HTR-8/SVneo (cell line): Measurements from ENCODE around the gene CHST11.
"Not testable (repeated sequence)": the region's sequence is repeated elsewhere in the genome, so short reads cannot be mapped to it uniquely, and the experiment has no call there.

Source experiments
- DNase-seq: peaks from one replicate; pipeline ENCODE4 v3.0.0; 2011; ENCODE audit warnings: low spot score, mixed read lengths; ENCODE audit not compliant: insufficient read length
- FAIRE-seq: peaks from 2 replicates; lab custom pipeline; 2011; peaks lifted over from hg19 to GRCh38; lab: Jason Lieb, UNC

Gene CHST11

DNA sequence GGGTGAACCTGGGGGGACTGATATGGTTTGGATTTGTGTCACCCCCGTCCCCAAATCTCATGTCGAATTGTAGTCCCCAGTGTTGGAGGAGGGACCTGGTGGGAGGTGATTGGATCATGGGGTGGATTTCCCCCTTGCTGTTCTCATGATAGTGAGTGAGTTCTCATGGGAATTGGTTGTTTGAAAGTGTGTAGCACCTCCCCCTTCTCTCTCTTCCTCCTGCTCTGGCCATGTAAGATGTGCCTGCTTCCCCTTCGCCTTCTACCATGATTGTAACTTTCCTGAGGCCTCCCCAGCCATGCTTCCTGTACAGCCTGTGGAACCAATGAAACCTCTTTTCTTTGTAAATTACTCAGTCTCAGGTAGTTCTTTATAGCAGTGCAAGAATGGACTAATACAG lies 156.6 kb downstream of the CHST11 start:
- DNase-seq, FAIRE-seq: not testable (repeated sequence)

GRCh38 chr12:104615048-104615561 lies 158.4 kb downstream of the CHST11 start:
- DNase-seq (no peak), FAIRE-seq (no peak)

DNA sequence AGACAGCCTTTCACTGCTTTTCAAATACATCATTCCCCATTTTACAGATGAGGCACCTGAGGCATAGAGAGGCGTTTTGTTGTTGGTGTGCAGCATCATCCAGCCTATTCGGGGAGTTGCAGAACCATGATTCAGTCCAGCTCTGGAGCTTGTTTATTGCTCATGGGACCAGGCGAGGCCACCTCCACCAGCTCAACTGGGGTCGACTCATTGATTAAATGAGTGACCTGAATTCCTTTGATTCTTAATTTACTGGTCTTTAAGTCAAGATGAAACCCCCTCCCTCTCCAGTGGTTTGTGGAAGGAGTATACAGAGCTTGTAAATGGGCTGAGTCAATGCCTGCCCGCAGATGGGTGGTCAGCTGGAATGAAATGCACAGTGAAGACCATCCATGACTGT lies 161.9 kb downstream of the CHST11 start:
- DNase-seq (no peak), FAIRE-seq (no peak)

GRCh38 chr12:104619305-104619704 lies 162.6 kb downstream of the CHST11 start:
- no peak for DNase-seq
- no peak for FAIRE-seq

GRCh38 chr12:104620837-104621531 lies 164.2 kb downstream of the CHST11 start:
- FAIRE-seq, result no peak
- no peak for DNase-seq

GRCh38 chr12:104622928-104623327 lies 166.2 kb downstream of the CHST11 start:
- no peak for DNase-seq
- no peak for FAIRE-seq

GRCh38 chr12:104623883-104624282 lies 167.1 kb downstream of the CHST11 start:
- FAIRE-seq (no peak), DNase-seq (no peak)

- DNase-seq (no peak), FAIRE-seq (no peak)
Measured at GRCh38 chr12:104624529-104624928, 167.8 kb downstream of the CHST11 start.

- FAIRE-seq, result no peak
Measured at GRCh38 chr12:104626069-104626837, 169.5 kb downstream of the CHST11 start.

GRCh38 chr12:104627231-104627989 lies 170.7 kb downstream of the CHST11 start:
- DNase-seq (no peak), FAIRE-seq (no peak)

More at GRCh38 chr12:104626069-104626837, 169.5 kb downstream of the CHST11 start:
- no peak for DNase-seq

DNA sequence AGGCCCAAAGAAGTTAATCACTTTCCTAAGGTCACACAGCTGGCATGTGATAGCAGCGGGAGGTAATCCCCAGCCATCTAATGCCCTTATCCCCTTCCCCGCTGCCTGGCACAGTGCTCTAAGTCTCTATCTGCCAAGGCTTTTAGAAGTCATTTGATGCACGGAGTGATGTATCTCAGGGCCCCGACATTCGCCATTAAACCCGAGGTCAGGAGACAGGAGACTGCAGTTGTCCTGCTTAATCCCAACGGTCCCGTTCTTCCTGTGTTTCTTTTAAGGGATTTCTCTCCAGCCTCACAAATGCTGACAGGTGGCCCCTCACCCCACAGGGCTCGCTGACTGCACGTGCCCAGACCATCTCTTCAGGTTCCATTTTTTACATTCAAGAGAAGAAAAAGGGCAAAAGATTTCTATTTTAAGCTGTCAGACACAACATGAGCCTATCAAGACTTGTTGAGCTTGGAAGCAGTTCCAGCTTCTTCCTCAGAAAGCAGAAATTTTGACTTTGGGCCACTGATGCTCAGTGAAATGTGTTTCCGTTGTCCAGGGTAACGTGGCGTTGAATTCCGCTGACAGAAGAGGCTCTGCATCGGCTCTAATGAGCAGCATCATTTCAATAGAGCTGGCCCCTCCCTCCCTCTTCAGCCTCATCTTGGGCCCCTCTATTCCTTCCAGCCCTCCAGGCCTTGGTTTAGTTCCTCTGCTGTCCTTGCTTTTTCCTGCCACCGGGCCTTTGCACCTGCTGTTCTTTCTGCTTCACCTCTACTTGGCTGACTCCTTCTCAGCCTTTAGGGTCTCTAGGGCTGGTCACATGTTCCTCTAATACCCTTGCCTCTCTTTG lies 171.5 kb downstream of the CHST11 start:
- DNase-seq (no peak), FAIRE-seq (no peak)

DNA sequence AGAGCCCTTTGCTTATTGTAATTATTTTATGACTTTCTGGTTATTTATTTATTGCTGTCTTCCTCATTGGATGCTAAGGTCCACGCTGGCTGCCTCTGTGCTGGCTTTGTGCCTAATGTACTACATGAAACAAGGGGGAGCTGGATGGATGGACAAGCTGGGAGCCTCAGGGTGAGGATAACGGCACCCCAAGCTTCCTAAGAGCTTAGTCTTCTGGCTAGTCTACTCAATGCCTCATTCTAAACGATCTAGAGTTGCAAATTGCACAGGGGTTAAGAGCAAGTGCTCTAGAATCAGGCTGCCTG lies 172.0 kb downstream of the CHST11 start:
- DNase-seq (no peak), FAIRE-seq (no peak)

- FAIRE-seq, result no peak
- no peak for DNase-seq
Measured at GRCh38 chr12:104630230-104630670, 173.5 kb downstream of the CHST11 start.

- DNase-seq (no peak), FAIRE-seq (no peak)
Measured at GRCh38 chr12:104631867-104632266, 175.1 kb downstream of the CHST11 start.

DNA sequence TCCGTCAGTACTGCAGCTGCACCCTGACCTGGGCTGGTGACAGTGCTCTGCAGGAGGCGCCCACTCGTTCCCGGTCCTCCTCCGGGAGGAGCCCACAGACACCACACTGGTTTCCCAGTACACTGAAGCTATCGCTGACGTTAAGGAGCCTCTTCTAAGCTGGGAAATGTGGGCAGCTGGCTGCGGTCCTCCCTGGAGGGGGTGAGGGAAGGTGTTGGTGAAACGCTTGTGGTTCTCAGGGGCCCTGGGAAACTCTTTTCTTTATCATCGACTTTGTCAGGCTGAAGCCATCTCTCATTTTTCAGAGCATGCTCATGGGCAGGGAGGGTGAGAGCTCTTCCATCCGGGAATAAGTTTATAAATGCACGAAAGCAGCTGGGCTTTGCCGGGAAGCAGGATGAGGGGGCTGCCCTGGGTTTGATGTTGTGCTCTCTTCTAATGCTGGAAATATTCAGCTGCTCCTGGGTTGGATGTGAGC lies 176.0 kb downstream of the CHST11 start:
- DNase-seq (no peak), FAIRE-seq (no peak)

DNA sequence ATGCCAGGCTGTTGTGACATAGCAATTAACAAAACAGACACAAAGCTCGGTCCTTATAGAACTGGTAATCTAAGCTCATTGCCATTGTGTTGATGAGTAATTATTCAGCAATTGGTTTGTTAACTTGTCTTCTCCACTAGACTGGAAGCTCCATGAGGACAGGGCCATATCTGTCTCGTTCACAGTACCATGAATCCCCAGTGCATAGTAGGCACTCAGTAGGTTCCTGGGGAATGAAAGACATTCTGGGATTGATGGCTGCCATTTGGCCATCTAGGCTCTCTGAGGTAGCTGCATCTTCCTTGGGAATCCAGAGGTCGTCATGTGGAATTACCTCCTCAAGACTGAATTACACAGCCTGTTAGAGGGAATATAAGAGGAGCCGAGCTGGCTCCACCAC lies 177.3 kb downstream of the CHST11 start:
- FAIRE-seq, result no peak
- no peak for DNase-seq

DNA sequence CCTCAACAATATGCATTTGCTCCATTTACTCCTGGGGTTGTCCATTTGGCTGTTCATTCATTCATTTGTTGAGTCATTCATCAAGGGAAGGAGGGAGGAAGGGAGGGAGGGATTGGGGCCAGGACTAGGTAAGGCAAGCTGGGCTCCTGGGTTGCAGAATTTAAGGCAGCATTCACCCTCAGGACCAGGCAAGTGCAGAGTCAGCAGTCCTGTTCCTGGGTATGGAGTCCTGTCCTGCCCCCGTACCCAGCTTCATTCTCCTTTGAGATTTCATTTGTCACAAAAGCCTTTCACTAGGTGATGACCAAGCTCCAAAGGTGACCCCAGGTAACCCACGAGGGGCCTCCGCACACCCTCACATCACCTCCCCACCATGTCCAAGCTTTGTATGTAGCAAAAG lies 178.1 kb downstream of the CHST11 start:
- DNase-seq, result no peak
- FAIRE-seq, result no peak

GRCh38 chr12:104635607-104636343 lies 179.0 kb downstream of the CHST11 start:
- DNase-seq (no peak), FAIRE-seq (no peak)

DNA sequence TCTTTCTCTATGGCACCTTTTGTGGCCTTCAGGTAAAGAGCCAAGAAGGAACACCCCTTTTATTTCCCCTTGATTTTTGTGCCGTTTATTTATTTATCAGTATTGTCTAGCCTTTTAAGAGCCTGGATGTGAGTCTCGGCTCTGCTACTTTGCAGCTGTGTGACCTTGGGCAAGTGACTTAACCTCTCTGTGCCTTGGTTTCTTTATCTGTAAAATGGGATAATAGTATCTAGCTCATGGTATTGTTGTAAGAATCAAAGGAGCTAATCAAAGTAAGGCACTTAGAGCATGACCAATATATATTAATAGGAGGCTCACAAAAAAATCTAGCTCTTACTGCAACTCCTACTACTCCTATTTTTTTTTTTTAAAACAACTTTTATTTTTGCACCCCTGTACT lies 179.7 kb downstream of the CHST11 start:
- FAIRE-seq, result no peak
- no peak for DNase-seq
